Measurements from ENCODE around the gene NPHP3.

The NPHP3 gene

GRCh38 chr3:132659365-132660051 is 62.7 kb downstream of the NPHP3 start, which contains the start of gene ACAD11:
TSS of gene ACAD11 (minus strand) at chr3:132659809. CDS start at chr3:132659751, 58 bp downstream.
- TF ChIP-seq USF1 (IDR thresholded peaks at IDR 0.05), result no peak
- no peak for TF ChIP-seq TCF12 (IDR thresholded peaks at IDR 0.05; ENCODE audit: low read depth)
- no peak for TF ChIP-seq FOXM1 (IDR thresholded peaks at IDR 0.05; ENCODE audit: borderline replicate concordance, low read depth)
- no peak for TF ChIP-seq CEBPB (IDR thresholded peaks at IDR 0.05)
- TF ChIP-seq MAX (IDR thresholded peaks at IDR 0.05), result peak; percentile 56
- TF ChIP-seq TAF1 (IDR thresholded peaks at IDR 0.05; ENCODE audit: low read depth), result no peak
- TF ChIP-seq CREB1 (IDR thresholded peaks at IDR 0.05; ENCODE audit: low read depth), result no peak
- TF ChIP-seq RAD21 (IDR thresholded peaks at IDR 0.05; ENCODE audit: low read depth), result peak; percentile 32; the same call in 1 of the 2 replicates
- TF ChIP-seq EP300 (IDR thresholded peaks at IDR 0.05; ENCODE audit: borderline replicate concordance), result no peak; the same call in 1 of the 2 replicates
- no peak for TF ChIP-seq TEAD4 (IDR thresholded peaks at IDR 0.05)
- TF ChIP-seq ZBTB7A (IDR thresholded peaks at IDR 0.05; ENCODE audit: low read depth), result 0 out of 2 replicates have a peak, but pooled peaks have one; percentile 43
- TF ChIP-seq NFIC (IDR thresholded peaks at IDR 0.05), result no peak

- TF ChIP-seq TAF1 (IDR thresholded peaks at IDR 0.05; ENCODE audit: low read depth) (no peak), TEAD4 (IDR thresholded peaks at IDR 0.05) (no peak)
These were observed 63.2 kb downstream of the NPHP3 start for GRCh38 chr3:132659000-132659364.

GRCh38 chr3:132657869-132658747 is 64.1 kb downstream of the NPHP3 start:
- TF ChIP-seq EP300 (IDR thresholded peaks at IDR 0.05; ENCODE audit: borderline replicate concordance) (no peak), TAF1 (IDR thresholded peaks at IDR 0.05; ENCODE audit: low read depth) (no peak), YY1 (IDR thresholded peaks at IDR 0.05; ENCODE audit: low read depth) (no peak), EGR1 (IDR thresholded peaks at IDR 0.05) (no peak), NFIC (IDR thresholded peaks at IDR 0.05) (no peak), RAD21 (IDR thresholded peaks at IDR 0.05; ENCODE audit: low read depth) (no peak), TEAD4 (IDR thresholded peaks at IDR 0.05) (no peak), CREB1 (IDR thresholded peaks at IDR 0.05; ENCODE audit: low read depth) (no peak), FOXM1 (IDR thresholded peaks at IDR 0.05; ENCODE audit: borderline replicate concordance, low read depth) (no peak), MAX (IDR thresholded peaks at IDR 0.05) (no peak), TCF12 (IDR thresholded peaks at IDR 0.05; ENCODE audit: low read depth) (no peak), ZBTB7A (IDR thresholded peaks at IDR 0.05; ENCODE audit: low read depth) (no peak), USF1 (IDR thresholded peaks at IDR 0.05) (no peak)

GRCh38 chr3:132655471-132655870 is 66.7 kb downstream of the NPHP3 start:
- TF ChIP-seq EP300 (IDR thresholded peaks at IDR 0.05; ENCODE audit: borderline replicate concordance) (no peak), TAF1 (IDR thresholded peaks at IDR 0.05; ENCODE audit: low read depth) (no peak), CREB1 (IDR thresholded peaks at IDR 0.05; ENCODE audit: low read depth) (no peak), NFIC (IDR thresholded peaks at IDR 0.05) (no peak), YY1 (IDR thresholded peaks at IDR 0.05; ENCODE audit: low read depth) (no peak), CEBPB (IDR thresholded peaks at IDR 0.05) (no peak), USF1 (IDR thresholded peaks at IDR 0.05) (no peak), TEAD4 (IDR thresholded peaks at IDR 0.05) (no peak), RAD21 (IDR thresholded peaks at IDR 0.05; ENCODE audit: low read depth) (no peak), FOXM1 (IDR thresholded peaks at IDR 0.05; ENCODE audit: borderline replicate concordance, low read depth) (no peak), MAX (IDR thresholded peaks at IDR 0.05) (no peak), REST (IDR thresholded peaks at IDR 0.05; ENCODE audit: low read depth) (no peak), ZBTB7A (IDR thresholded peaks at IDR 0.05; ENCODE audit: low read depth) (no peak), TCF12 (IDR thresholded peaks at IDR 0.05; ENCODE audit: low read depth) (no peak), EGR1 (IDR thresholded peaks at IDR 0.05) (no peak)

GRCh38 chr3:132654721-132655120 is 67.5 kb downstream of the NPHP3 start:
- no peak for TF ChIP-seq FOXM1 (IDR thresholded peaks at IDR 0.05; ENCODE audit: borderline replicate concordance, low read depth)
- no peak for TF ChIP-seq YY1 (IDR thresholded peaks at IDR 0.05; ENCODE audit: low read depth)
- no peak for TF ChIP-seq EP300 (IDR thresholded peaks at IDR 0.05; ENCODE audit: borderline replicate concordance)
- no peak for TF ChIP-seq TCF12 (IDR thresholded peaks at IDR 0.05; ENCODE audit: low read depth)
- TF ChIP-seq ZBTB7A (IDR thresholded peaks at IDR 0.05; ENCODE audit: low read depth), result no peak
- no peak for TF ChIP-seq RAD21 (IDR thresholded peaks at IDR 0.05; ENCODE audit: low read depth)
- TF ChIP-seq TEAD4 (IDR thresholded peaks at IDR 0.05), result no peak
- no peak for TF ChIP-seq NFIC (IDR thresholded peaks at IDR 0.05)
- TF ChIP-seq EGR1 (IDR thresholded peaks at IDR 0.05), result no peak
- no peak for TF ChIP-seq TAF1 (IDR thresholded peaks at IDR 0.05; ENCODE audit: low read depth)
- no peak for TF ChIP-seq CREB1 (IDR thresholded peaks at IDR 0.05; ENCODE audit: low read depth)
- no peak for TF ChIP-seq USF1 (IDR thresholded peaks at IDR 0.05)
- no peak for TF ChIP-seq CEBPB (IDR thresholded peaks at IDR 0.05)
